ENCODE data around the gene LHFPL3. TPM values are rescaled to one million over a fixed set of nuclear protein-coding genes. Genes with fewer than 3 reads are reported as not detected.
A peak's percentile ranks its signal among the peaks of the same experiment; 100 is the strongest.

The LHFPL3 gene
- total and polyA plus RNA-seq, 2 experiments from 2014 or later = 0.24 TPM; not detected in 1

DNA sequence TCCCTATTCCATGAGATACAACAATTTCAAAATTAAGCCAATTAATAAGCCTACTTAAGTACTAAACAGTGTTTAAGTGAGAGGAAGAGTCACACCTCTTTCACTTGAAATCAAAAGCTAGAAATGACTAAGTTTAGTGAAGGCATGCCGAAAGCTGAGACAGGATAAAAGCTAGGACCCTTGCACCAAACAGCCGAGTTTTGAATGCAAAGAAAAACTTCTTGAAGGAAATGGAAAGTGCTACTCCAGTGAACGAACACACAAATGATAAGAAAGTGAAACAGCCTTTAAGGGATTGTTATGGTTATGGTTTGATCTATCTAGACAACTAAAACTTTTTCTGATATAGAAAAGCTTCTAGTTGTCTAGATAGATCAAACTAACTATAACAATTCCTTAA lies 550.2 kb downstream of the LHFPL3 start (continued):
- TF ChIP-seq ZNF462 (CRISPR knock-in tag; IDR thresholded peaks at IDR 0.05) (no peak), JUNB (IDR thresholded peaks at IDR 0.05; ENCODE audit: unreplicated experiment) (no peak)

GRCh38 chr7:104883248-104883717 lies 554.9 kb downstream of the LHFPL3 start:
- Mint-ChIP-seq H3K4me3 (no peak overlapping the region), H3K9me3 (peaks cover 8% of the 10 kb centered on the region), H3K4me1 (peaks cover 7% of the 10 kb centered on the region; the same call in 2 of the 3 replicates), H3K36me3 (ENCODE audit: low read depth) (peaks cover 4% of the 10 kb centered on the region; the same call in 1 of the 3 replicates), H3K27ac (no peak overlapping the region; the same call in 1 of the 2 replicates), H3K27me3 (ENCODE audit: insufficient read depth, low read depth, poor library complexity) (peaks cover 2% of the 10 kb centered on the region)
- H3K4me2 ChIP-seq = peak overlapping the region; percentile 13; the same call in 1 of the 2 replicates
- ATAC-seq = peak; percentile 78
- no peaks in the 10 kb centered on the region for H3K79me2 ChIP-seq (replicated peaks; ENCODE audit: insufficient read depth)
- 0 out of 2 replicates have a peak overlapping the region, but pooled peaks have one; percentile 41 for H3K27ac ChIP-seq (ENCODE audit: low read depth)
- H3K4me1 ChIP-seq (ENCODE audit: insufficient read depth) = no peaks in the 10 kb centered on the region
- TF ChIP-seq CREB1 (CRISPR knock-in tag; IDR thresholded peaks at IDR 0.05; ENCODE audit: low read depth) = no peak
- peak overlapping the region; percentile 75; the same call in 1 of the 2 replicates for H2AFZ ChIP-seq
- DNase-seq (ENCODE audit: low spot score) = peak; percentile 13
- H4K20me1 ChIP-seq (replicated peaks; ENCODE audit: insufficient read depth) = no peaks in the 10 kb centered on the region
- H3F3A ChIP-seq (replicated peaks; ENCODE audit: low read depth) = no peaks in the 10 kb centered on the region
- H3K27me3 ChIP-seq (ENCODE audit: insufficient read depth) = no peaks in the 10 kb centered on the region
- no peak overlapping the region for H3K4me3 ChIP-seq
- no peaks in the 10 kb centered on the region for H3K36me3 ChIP-seq (ENCODE audit: insufficient read depth)
- H3K9me2 ChIP-seq (ENCODE audit: insufficient read depth) = 0 out of 2 replicates have a peak, but pooled peaks cover 4% of the 10 kb centered on the region
